NCI-H1092 treated with DMSO at 0.1 percent for 48 hours (cell line): ENCODE results near the gene TSPAN32.
A peak's percentile ranks its signal among the peaks of the same experiment; 100 is the strongest.

Source experiments
- DNase-seq: peaks from one replicate; lab custom pipeline; 2025; lab: John Stamatoyannopoulos, UW

TSPAN32 gene

GRCh38 chr11:2289350-2289749 is 12.5 kb upstream of the TSPAN32 start:
- DNase-seq: no peak

GRCh38 chr11:2289859-2290258 is 12.0 kb upstream of the TSPAN32 start:
- DNase-seq: no peak

- DNase-seq: peak; percentile 71
Observed at GRCh38 chr11:2290351-2290841, 11.4 kb upstream of the TSPAN32 start.

- no peak for DNase-seq
Observed at GRCh38 chr11:2293531-2293971, 8.3 kb upstream of the TSPAN32 start.

- no peak for DNase-seq
Observed at GRCh38 chr11:2293984-2294925, 7.6 kb upstream of the TSPAN32 start.

- no peak for DNase-seq
Observed at GRCh38 chr11:2294926-2295290, 6.9 kb upstream of the TSPAN32 start.

GRCh38 chr11:2295971-2296912 is 5.6 kb upstream of the TSPAN32 start:
- no peak for DNase-seq

- DNase-seq: no peak
Observed at GRCh38 chr11:2296913-2297622, 4.7 kb upstream of the TSPAN32 start.

- no peak for DNase-seq
Observed at GRCh38 chr11:2297623-2298030, 4.2 kb upstream of the TSPAN32 start.

GRCh38 chr11:2298131-2298794 is 3.5 kb upstream of the TSPAN32 start:
- DNase-seq: no peak

- peak; percentile 77 for DNase-seq
Observed at GRCh38 chr11:2298795-2299761, 2.7 kb upstream of the TSPAN32 start.

GRCh38 chr11:2299773-2300172 is 2.0 kb upstream of the TSPAN32 start:
- no peak for DNase-seq

- no peak for DNase-seq
Observed at GRCh38 chr11:2300290-2300935, 1.4 kb upstream of the TSPAN32 start.

- no peak for DNase-seq
Observed at GRCh38 chr11:2300936-2301630, 730 bp upstream of the TSPAN32 start.

GRCh38 chr11:2302306-2302895 is 588 bp downstream of the TSPAN32 start:
- DNase-seq: no peak

- DNase-seq: no peak
Observed at GRCh38 chr11:2302896-2303626, 1.2 kb downstream of the TSPAN32 start.

- no peak for DNase-seq
Observed at GRCh38 chr11:2303627-2304505, 2.1 kb downstream of the TSPAN32 start.
